Keratinocyte (primary cell): ENCODE data around the gene EIF3L. TPM values are rescaled to one million over a fixed set of nuclear protein-coding genes. Genes with fewer than 3 reads are reported as not detected.

Source experiments
- DNase-seq: peaks from one replicate; pipeline ENCODE4 v3.0.0-alpha.2; 2011; ENCODE audit warnings: low read depth, missing footprints, low spot score
- FAIRE-seq: peaks from 2 replicates; lab custom pipeline; 2011; peaks lifted over from hg19 to GRCh38; lab: Jason Lieb, UNC
- H2AFZ ChIP-seq: 2 replicates; pipeline ENCODE4 v1.6.0; 2012; ENCODE audit warnings: low read length, control low read depth, inconsistent platforms; ENCODE audit not compliant: control insufficient read depth
- H3K27ac ChIP-seq: 2 replicates; pipeline ENCODE4 v1.5.1; 2011; ENCODE audit warnings: low read length; ENCODE audit not compliant: control insufficient read depth, insufficient read depth
- H3K27me3 ChIP-seq: 3 replicates; pipeline ENCODE4 v1.6.0; 2011; ENCODE audit warnings: low read length; ENCODE audit not compliant: control insufficient read depth, insufficient read depth; ENCODE audit errors: extremely low read depth
- H3K36me3 ChIP-seq, 2 experiments: 2 replicates in 1 of 2; 3 replicates in 1 of 2; pipeline ENCODE4 v1.5.1; 2011; ENCODE audit warnings: low read length in 2 of 2, mild to moderate bottlenecking in 1 of 2; ENCODE audit not compliant: control insufficient read depth in 2 of 2, insufficient read depth in 2 of 2; ENCODE audit errors: extremely low read depth in 1 of 2
- H3K4me1 ChIP-seq: 3 replicates; pipeline ENCODE4 v1.5.1; 2011; ENCODE audit warnings: low read length; ENCODE audit not compliant: control insufficient read depth, insufficient read depth; ENCODE audit errors: extremely low read depth
- H3K4me2 ChIP-seq: 3 replicates; pipeline ENCODE4 v1.6.0; 2011; ENCODE audit warnings: low read depth, low read length; ENCODE audit not compliant: control insufficient read depth, insufficient read depth; ENCODE audit errors: extremely low read depth
- H3K4me3 ChIP-seq, 3 experiments: fragments of 200-600 bp in 1 of 3; sonication (generic) in 1 of 3; 2 replicates in 2 of 3; 3 replicates in 1 of 3; pipeline ENCODE4 v1.5.1; 2011 to 2016; ENCODE audit warnings: low read length in 3 of 3, mild to moderate bottlenecking in 3 of 3, control low read depth in 2 of 3, inconsistent platforms in 1 of 3, low read depth in 1 of 3, mixed read lengths in 1 of 3, mixed run types in 1 of 3, moderate library complexity in 1 of 3; ENCODE audit not compliant: control insufficient read depth in 2 of 3, insufficient read depth in 2 of 3; ENCODE audit errors: extremely low read depth in 1 of 3
- H3K79me2 ChIP-seq: 2 replicates; pipeline ENCODE4 v1.6.0; 2012; ENCODE audit warnings: low read length; ENCODE audit not compliant: control insufficient read depth, insufficient read depth
- H3K9ac ChIP-seq: 3 replicates; pipeline ENCODE4 v1.6.0; 2011; ENCODE audit warnings: low read length; ENCODE audit not compliant: control insufficient read depth, insufficient read depth; ENCODE audit errors: extremely low read depth
- H3K9me1 ChIP-seq: 3 replicates; pipeline ENCODE4 v1.6.0; 2011; ENCODE audit warnings: low read length; ENCODE audit not compliant: control insufficient read depth, insufficient read depth; ENCODE audit errors: extremely low read depth
- H3K9me3 ChIP-seq: 2 replicates; pipeline ENCODE4 v1.5.1; 2012; ENCODE audit warnings: low read depth, low read length; ENCODE audit not compliant: control insufficient read depth
- H4K20me1 ChIP-seq: 3 replicates; pipeline ENCODE4 v1.6.0; 2011; ENCODE audit warnings: low read length; ENCODE audit not compliant: control insufficient read depth, insufficient read depth; ENCODE audit errors: extremely low read depth
- CTCF ChIP-seq, 3 experiments: IDR thresholded peaks in 1 of 3; conservative IDR thresholded peaks in 1 of 3; optimal IDR thresholded peaks in 1 of 3; 2 replicates in 2 of 3; 3 replicates in 1 of 3; pipeline versions ENCODE3 to v1.5.1; 2011; ENCODE audit warnings: low read length in 3 of 3, mild to moderate bottlenecking in 3 of 3, moderate library complexity in 2 of 3, control low read depth in 1 of 3, inconsistent platforms in 1 of 3; ENCODE audit not compliant: insufficient read depth in 2 of 3; ENCODE audit errors: extremely low read depth in 1 of 3
- EZH2 ChIP-seq: IDR thresholded peaks from one replicate; pipeline ENCODE4 v1.6.1; 2012; ENCODE audit warnings: inconsistent platforms, mild to moderate bottlenecking, low read length, moderate library complexity
- dilution Hi-C: fragments of 300-500 bp; cut with MboI; formaldehyde crosslinking; loops from one replicate; pipeline ENCODE4 v1.7.0; 2020; ENCODE audit warnings: low sequenced_read_pairs; ENCODE audit not compliant: extremely low pct_ligation_motif_present
- polyA plus RNA-seq, 5 experiments: library from polyadenylated mRNA; depleted of rRNA in 3 of 5; stranded (reverse) in 3 of 5; stranded (forward) in 1 of 5; unstranded in 1 of 5; fragments of >200 nt; gene quantifications; 1 replicate in 1 of 5; 2 replicates in 3 of 5; 3 replicates in 1 of 5; pipeline versions ENCODE4 v1.2.1 to v1.2.3, GENCODE V29; 2011 to 2012; ENCODE audit warnings: missing spikeins in 2 of 5, low read depth in 1 of 5, low replicate concordance in 1 of 5

EIF3L gene
- polyA plus RNA-seq, 1 donor (not counting 4 experiments of a cell fraction or from before 2014, with no cell fraction given) = 639 TPM

- Histone ChIP-seq H2AFZ (no peak overlapping the region), H3K4me3 (no peak overlapping the region), H3K4me1 (no peaks in the 10 kb centered on the region), H3K4me2 (no peak overlapping the region), H4K20me1 (peaks cover 15% of the 10 kb centered on the region), H3K9ac (no peak overlapping the region), H3K27me3 (no peaks in the 10 kb centered on the region), H3K9me1 (no peaks in the 10 kb centered on the region), H3K27ac (no peak overlapping the region), H3K9me3 (no peaks in the 10 kb centered on the region), H3K36me3 (peaks cover 60 to 71% of the 10 kb centered on the region in 2 experiments), H3K79me2 (peaks cover 66% of the 10 kb centered on the region)
- no peak for FAIRE-seq
- dilution Hi-C loops = no loop called here
- no peak for DNase-seq
- TF ChIP-seq CTCF (optimal IDR thresholded peaks at IDR 0.05 in 1 of 3, IDR thresholded peaks at IDR 0.05 in 1 of 3, conservative IDR thresholded peaks at IDR 0.05 in 1 of 3; ENCODE audit: extremely low read depth in 1 of 3, insufficient read depth in 2 of 3, low read length in 3 of 3) = no peak
- no peak for TF ChIP-seq EZH2
Measured at GRCh38 chr22:37920126-37920525, 70.9 kb downstream of the EIF3L start.

GRCh38 chr22:37922191-37922590 is 73.0 kb downstream of the EIF3L start:
- Histone ChIP-seq H3K9ac (no peak overlapping the region), H4K20me1 (peaks cover 19% of the 10 kb centered on the region), H3K36me3 (peaks cover 63 to 65% of the 10 kb centered on the region in 2 experiments), H3K27ac (no peak overlapping the region), H3K4me1 (no peaks in the 10 kb centered on the region), H3K27me3 (no peaks in the 10 kb centered on the region), H3K9me1 (no peaks in the 10 kb centered on the region), H2AFZ (no peak overlapping the region), H3K4me3 (no peak overlapping the region), H3K9me3 (no peaks in the 10 kb centered on the region), H3K4me2 (no peak overlapping the region), H3K79me2 (peaks cover 69% of the 10 kb centered on the region)
- DNase-seq = no peak
- no peak for FAIRE-seq
- TF ChIP-seq EZH2 (no peak), CTCF (optimal IDR thresholded peaks at IDR 0.05 in 1 of 3, IDR thresholded peaks at IDR 0.05 in 1 of 3, conservative IDR thresholded peaks at IDR 0.05 in 1 of 3; ENCODE audit: extremely low read depth in 1 of 3, insufficient read depth in 2 of 3, low read length in 3 of 3) (no peak)
- dilution Hi-C loops = no loop called here
